Ectodermal cell (in vitro differentiated cells): Measurements from ENCODE around the gene NOS1AP.

ENCODE experiments used
- H3K27ac ChIP-seq: 2 replicates; pipeline ENCODE4 v1.7.0; 2013; ENCODE audit warnings: mild to moderate bottlenecking, low read depth, low read length; ENCODE audit not compliant: insufficient read depth, poor library complexity, severe bottlenecking
- H3K27me3 ChIP-seq: 2 replicates; pipeline ENCODE4 v1.7.0; 2013; ENCODE audit warnings: mild to moderate bottlenecking, low read length; ENCODE audit not compliant: insufficient read depth, control insufficient read depth, poor library complexity, severe bottlenecking
- H3K36me3 ChIP-seq: one replicate; pipeline ENCODE4 v1.7.0; 2013; ENCODE audit warnings: low read length; ENCODE audit not compliant: control insufficient read depth, insufficient read depth
- H3K4me1 ChIP-seq: one replicate; pipeline ENCODE4 v1.7.0; 2013; ENCODE audit warnings: low read length; ENCODE audit not compliant: control insufficient read depth, insufficient read depth
- H3K4me3 ChIP-seq: 2 replicates; pipeline ENCODE4 v1.7.0; 2013; ENCODE audit warnings: low read depth, low read length, control low read depth; ENCODE audit not compliant: insufficient read depth
- H3K9me3 ChIP-seq: 2 replicates; pipeline ENCODE4 v1.7.0; 2013; ENCODE audit warnings: mild to moderate bottlenecking, low read length, moderate library complexity; ENCODE audit not compliant: control insufficient read depth
- WGBS, 2 experiments: methylation state at CpG; one replicate each; pipeline ENCODE4 v1.1.7; 2013; ENCODE audit warnings: missing lambda C conversion rate in 2 of 2; 5-methylcytosine and 5-hydroxymethylcytosine counted together

Gene NOS1AP

DNA sequence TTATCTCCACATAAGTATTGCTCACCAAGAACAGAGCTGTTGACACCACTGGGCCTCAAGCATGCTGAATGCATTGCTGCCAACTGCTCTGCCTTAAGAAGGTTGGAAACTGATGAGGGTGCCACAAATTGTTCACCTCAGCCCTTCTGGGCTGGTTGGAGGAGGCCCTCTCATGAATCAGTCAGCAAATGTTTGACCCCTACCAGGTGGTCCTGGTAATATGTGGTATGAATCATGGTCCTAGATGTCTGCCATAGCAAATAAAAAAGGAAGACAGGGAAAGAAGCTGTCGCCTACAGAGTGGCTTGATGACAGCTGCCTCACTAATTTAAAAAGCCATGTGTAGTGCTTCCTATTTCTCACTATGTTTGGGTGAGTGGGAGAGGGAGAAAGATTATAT lies 295.0 kb downstream of the NOS1AP start:
- Histone ChIP-seq H3K36me3 (no peaks in the 10 kb centered on the region), H3K4me3 (no peak overlapping the region), H3K9me3 (no peaks in the 10 kb centered on the region), H3K27me3 (no peaks in the 10 kb centered on the region), H3K4me1 (no peaks in the 10 kb centered on the region), H3K27ac (no peak overlapping the region)
- whole genome bisulfite sequencing, 2 experiments = 92 to 94% methylated on average over 1 of the region's 1 CpG

- Histone ChIP-seq H3K4me3 (no peak overlapping the region), H3K27me3 (no peaks in the 10 kb centered on the region), H3K9me3 (no peaks in the 10 kb centered on the region), H3K36me3 (no peaks in the 10 kb centered on the region), H3K27ac (no peak overlapping the region), H3K4me1 (no peaks in the 10 kb centered on the region)
- 96% methylated on average over 10 of the region's 10 CpGs for WGBS, 2 experiments
Measured at GRCh38 chr1:162365284-162366020, 296.0 kb downstream of the NOS1AP start.

GRCh38 chr1:162366149-162366548 lies 296.7 kb downstream of the NOS1AP start:
- WGBS, 2 experiments = 72 to 75% methylated on average over 4 of the region's 4 CpGs
- Histone ChIP-seq H3K27me3 (no peaks in the 10 kb centered on the region), H3K36me3 (no peaks in the 10 kb centered on the region), H3K27ac (no peak overlapping the region), H3K4me3 (no peak overlapping the region), H3K9me3 (no peaks in the 10 kb centered on the region), H3K4me1 (no peaks in the 10 kb centered on the region)

DNA sequence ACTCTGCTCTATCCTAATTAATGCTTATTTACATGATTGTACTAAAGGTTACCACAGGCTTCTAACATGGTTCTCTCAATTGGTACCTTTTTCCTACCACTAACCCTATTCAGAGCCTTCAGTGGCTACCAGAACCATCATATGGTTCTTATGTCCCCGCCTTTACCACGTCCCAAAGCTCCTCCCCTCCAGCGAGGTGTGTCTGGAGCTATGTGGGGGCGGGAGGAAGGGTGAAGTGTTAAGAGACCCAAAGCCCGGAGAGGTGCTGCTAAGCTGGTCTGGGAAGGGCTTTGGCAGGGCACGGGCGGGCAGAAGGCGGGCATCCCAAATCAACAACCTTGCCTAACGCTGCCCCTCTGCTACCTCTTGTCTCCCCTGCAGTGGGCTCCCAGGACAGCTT lies 297.2 kb downstream of the NOS1AP start:
- no peaks in the 10 kb centered on the region for H3K36me3 ChIP-seq
- no peaks in the 10 kb centered on the region for H3K27me3 ChIP-seq
- 93 to 98% methylated on average over 9 of the region's 9 CpGs for WGBS, 2 experiments
- H3K4me3 ChIP-seq = no peak overlapping the region
- H3K9me3 ChIP-seq = no peaks in the 10 kb centered on the region
- H3K27ac ChIP-seq = no peak overlapping the region
- no peaks in the 10 kb centered on the region for H3K4me1 ChIP-seq

GRCh38 chr1:162367073-162367472 lies 297.6 kb downstream of the NOS1AP start:
- WGBS, 2 experiments = 96 to 97% methylated on average over 36 of the region's 36 CpGs
- no peaks in the 10 kb centered on the region for H3K36me3 ChIP-seq
- H3K9me3 ChIP-seq = no peaks in the 10 kb centered on the region
- H3K4me3 ChIP-seq = no peak overlapping the region
- H3K27me3 ChIP-seq = no peaks in the 10 kb centered on the region
- no peak overlapping the region for H3K27ac ChIP-seq
- H3K4me1 ChIP-seq = no peaks in the 10 kb centered on the region

DNA sequence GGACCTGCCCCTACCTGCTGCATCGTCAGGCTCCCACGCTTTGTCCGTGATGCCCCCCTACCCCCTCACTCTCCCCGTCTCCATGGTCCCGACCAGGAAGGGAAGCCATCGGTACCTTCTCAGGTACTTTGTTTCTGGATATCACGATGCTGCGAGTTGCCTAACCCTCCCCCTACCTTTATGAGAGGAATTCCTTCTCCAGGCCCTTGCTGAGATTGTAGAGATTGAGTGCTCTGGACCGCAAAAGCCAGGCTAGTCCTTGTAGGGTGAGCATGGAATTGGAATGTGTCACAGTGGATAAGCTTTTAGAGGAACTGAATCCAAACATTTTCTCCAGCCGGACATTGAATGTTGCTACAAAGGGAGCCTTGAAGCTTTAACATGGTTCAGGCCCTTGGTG lies 298.3 kb downstream of the NOS1AP start:
- Histone ChIP-seq H3K9me3 (no peaks in the 10 kb centered on the region), H3K36me3 (no peaks in the 10 kb centered on the region), H3K4me1 (no peaks in the 10 kb centered on the region), H3K4me3 (no peak overlapping the region), H3K27ac (no peak overlapping the region), H3K27me3 (no peaks in the 10 kb centered on the region)
- WGBS, 2 experiments = 97% methylated on average over 10 of the region's 10 CpGs

GRCh38 chr1:162368451-162368850 lies 299.0 kb downstream of the NOS1AP start:
- Histone ChIP-seq H3K27me3 (no peaks in the 10 kb centered on the region), H3K9me3 (no peaks in the 10 kb centered on the region), H3K36me3 (no peaks in the 10 kb centered on the region), H3K4me1 (no peaks in the 10 kb centered on the region), H3K4me3 (no peak overlapping the region), H3K27ac (no peak overlapping the region)
- 70 to 72% methylated on average over 4 of the region's 4 CpGs for WGBS, 2 experiments

- no peaks in the 10 kb centered on the region for H3K36me3 ChIP-seq
- H3K4me3 ChIP-seq = no peak overlapping the region
- no peaks in the 10 kb centered on the region for H3K27me3 ChIP-seq
- H3K4me1 ChIP-seq = no peaks in the 10 kb centered on the region
- no peak overlapping the region for H3K27ac ChIP-seq
- 93 to 95% methylated on average over 7 of the region's 7 CpGs for WGBS, 2 experiments
- no peaks in the 10 kb centered on the region for H3K9me3 ChIP-seq
Measured at GRCh38 chr1:162369571-162369970, 300.1 kb downstream of the NOS1AP start.

- Histone ChIP-seq H3K27ac (no peak overlapping the region), H3K4me1 (no peaks in the 10 kb centered on the region), H3K36me3 (no peaks in the 10 kb centered on the region), H3K4me3 (no peak overlapping the region), H3K9me3 (no peaks in the 10 kb centered on the region), H3K27me3 (no peaks in the 10 kb centered on the region)
- 97 to 98% methylated on average over 1 of the region's 1 CpG for WGBS, 2 experiments
Measured at GRCh38 chr1:162370161-162370560, 300.7 kb downstream of the NOS1AP start.

DNA sequence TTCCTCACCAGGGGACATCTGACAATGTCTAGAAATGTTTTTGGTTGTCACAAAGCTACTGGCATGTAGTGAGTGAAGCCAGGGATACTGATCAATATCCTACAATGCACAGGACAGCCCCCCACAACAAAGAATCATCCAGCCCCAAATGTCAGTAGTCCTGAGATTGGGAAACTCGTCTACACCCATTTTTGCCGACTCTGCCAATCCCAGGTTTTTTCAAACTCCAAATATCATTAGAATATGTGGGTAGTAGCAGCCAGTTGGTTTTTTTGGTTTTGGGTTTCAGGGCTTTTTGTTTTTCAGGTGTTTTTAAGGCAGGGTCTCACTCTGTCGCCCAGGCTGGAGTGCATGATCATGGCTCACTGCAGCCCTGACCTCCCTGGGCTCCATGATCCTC lies 301.2 kb downstream of the NOS1AP start:
- H3K27me3 ChIP-seq = no peaks in the 10 kb centered on the region
- no peak overlapping the region for H3K27ac ChIP-seq
- WGBS, 2 experiments = 93 to 97% methylated on average over 3 of the region's 3 CpGs
- no peaks in the 10 kb centered on the region for H3K36me3 ChIP-seq
- H3K4me3 ChIP-seq = no peak overlapping the region
- H3K4me1 ChIP-seq = no peaks in the 10 kb centered on the region
- no peaks in the 10 kb centered on the region for H3K9me3 ChIP-seq

DNA sequence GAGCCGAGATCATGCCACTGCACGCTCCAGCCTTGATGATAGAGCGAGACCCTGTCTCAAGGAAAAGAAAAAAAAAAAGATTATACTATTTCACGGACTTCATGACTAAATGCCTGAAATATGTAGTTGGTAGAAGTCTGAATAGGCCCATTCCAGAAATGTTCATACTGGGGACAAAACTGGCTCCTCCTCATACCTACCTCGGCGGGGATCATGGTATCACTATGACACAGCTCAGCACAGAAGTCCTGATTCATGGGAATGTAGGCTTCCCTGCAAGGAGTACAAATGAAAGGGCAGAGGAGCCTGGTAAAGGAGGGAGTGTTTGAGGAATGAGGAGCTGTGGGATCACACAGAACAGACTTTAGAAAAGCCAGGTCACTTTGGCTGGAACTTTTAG lies 302.1 kb downstream of the NOS1AP start:
- WGBS, 2 experiments = 96 to 97% methylated on average over 6 of the region's 6 CpGs
- Histone ChIP-seq H3K36me3 (no peaks in the 10 kb centered on the region), H3K4me1 (no peaks in the 10 kb centered on the region), H3K27ac (no peak overlapping the region), H3K4me3 (no peak overlapping the region), H3K9me3 (no peaks in the 10 kb centered on the region), H3K27me3 (no peaks in the 10 kb centered on the region)
